GM12801 (cell line): ENCODE data around the gene DSC1.

Source experiments
- TF ChIP-seq, protein P1 (sequence below): IDR thresholded peaks from one replicate; pipeline ENCODE4 v1.5.1; 2011; ENCODE audit warnings: control low read depth; ENCODE audit not compliant: insufficient read length; ENCODE audit errors: extremely low read depth

Gene DSC1

DNA sequence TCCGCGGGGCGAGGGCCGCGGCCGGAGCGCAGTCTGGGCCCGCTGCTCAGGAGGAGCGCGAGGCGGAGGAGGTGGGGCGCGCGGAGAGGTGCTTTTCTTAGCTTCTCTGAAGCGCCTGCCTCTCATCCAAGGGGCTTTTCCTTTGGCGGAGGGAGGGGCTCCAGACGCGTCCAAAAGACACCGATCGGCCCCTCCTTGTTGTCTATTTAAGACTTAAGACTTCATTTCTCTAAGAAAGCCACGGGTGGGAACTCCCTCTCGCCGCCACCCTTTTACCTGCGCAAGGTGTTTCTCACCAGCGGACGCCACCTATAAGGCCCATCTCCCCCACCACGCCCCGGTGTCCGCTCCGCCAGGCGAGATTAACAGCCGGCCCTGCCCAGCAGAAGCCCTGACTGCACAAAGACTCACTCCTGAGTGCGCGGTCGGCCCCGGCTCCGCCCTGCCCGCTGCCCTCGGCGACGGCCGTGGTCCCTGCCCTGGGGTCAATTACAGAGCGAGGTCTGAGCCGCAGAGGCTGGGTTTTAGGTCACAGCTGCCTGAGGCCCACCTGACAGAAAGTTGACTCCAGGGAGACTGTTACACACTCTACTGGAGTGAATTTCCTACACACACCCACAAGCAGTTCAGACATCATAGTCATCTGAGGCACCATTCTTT is 60.5 kb downstream of the DSC1 start, which contains the start of gene DSC2:
DSC2 (minus strand) TSS at position 397 of the 660 bp plus-strand sequence. CDS start 450 bp downstream, outside the sequence.
- TF ChIP-seq, protein P1, sequence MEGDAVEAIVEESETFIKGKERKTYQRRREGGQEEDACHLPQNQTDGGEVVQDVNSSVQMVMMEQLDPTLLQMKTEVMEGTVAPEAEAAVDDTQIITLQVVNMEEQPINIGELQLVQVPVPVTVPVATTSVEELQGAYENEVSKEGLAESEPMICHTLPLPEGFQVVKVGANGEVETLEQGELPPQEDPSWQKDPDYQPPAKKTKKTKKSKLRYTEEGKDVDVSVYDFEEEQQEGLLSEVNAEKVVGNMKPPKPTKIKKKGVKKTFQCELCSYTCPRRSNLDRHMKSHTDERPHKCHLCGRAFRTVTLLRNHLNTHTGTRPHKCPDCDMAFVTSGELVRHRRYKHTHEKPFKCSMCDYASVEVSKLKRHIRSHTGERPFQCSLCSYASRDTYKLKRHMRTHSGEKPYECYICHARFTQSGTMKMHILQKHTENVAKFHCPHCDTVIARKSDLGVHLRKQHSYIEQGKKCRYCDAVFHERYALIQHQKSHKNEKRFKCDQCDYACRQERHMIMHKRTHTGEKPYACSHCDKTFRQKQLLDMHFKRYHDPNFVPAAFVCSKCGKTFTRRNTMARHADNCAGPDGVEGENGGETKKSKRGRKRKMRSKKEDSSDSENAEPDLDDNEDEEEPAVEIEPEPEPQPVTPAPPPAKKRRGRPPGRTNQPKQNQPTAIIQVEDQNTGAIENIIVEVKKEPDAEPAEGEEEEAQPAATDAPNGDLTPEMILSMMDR = no peak

DNA sequence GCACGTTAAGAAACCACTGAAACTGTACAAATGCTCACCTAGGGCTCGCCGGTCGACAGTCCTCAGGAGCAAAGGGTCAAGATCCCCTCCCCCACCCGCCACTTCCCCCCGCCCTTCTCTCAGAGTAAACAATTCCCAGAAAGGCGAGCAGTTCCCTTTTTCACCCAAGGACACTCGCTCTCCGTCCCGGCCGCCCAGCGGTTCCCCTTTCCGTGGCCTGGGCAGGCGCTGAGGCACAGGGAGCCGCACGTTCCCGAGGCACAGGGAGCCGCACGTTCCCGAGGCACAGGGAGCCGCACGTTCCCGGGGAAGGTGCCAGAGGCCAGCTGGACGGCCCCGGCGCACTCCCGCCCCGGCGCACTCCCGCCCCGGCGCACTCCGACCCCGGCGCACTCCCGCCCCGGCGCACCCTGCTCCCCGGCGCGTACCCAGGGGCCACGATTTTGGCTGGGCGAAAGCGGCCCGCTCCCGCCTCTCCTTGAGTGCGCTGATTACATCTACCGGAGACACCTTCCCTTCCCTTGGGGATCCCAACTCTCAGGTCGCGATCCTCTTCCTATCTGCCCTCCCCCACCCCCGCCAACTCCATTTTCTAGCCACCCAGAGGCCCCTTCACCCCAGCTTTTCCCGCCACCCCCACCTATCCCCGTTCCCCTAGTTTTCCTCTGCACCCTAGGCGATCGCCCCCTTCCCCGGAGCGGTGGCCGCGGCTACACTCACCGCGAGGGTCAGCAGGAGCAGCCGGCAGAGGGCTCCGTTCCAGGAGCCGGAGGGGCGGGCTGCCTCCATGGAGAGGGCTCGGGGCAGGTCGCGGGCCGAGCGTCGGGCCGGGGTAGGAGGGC is 61.3 kb downstream of the DSC1 start:
- TF ChIP-seq, protein P1 = no peak

DNA sequence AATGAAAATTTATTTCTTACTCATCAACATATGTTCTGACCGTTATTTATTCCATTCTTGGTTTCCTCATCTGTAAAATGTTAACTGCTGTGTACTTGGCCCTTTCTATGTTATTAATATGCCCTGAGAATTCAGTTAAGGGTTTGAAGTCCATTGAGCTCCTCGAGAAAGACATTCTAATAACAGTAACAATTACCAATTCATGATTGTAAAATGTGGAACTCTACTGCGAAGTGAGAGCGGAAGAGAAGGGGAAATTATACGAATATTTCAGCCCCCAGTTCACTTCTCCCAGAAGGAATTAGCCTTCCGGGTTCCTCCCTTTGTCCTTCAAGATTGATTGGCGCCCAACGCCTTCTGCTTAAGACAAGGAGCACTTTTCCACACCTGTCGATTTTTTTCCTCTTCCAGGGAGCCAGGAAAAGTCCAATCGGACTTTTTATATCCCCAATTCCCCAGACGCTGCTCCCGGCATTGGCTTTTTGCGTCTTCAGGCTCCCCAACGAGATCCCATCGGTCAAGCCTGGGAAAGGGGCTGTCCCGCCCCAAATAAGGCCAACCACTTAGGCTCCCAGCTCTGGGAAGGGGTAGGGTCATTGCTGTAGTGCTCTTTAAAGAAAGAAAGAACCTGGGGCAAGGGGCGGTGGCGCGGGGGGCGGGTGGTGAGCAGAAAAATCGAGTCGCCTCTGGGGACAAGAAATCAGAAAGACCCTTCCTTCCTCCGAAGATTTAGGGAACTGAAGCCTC is 62.0 kb downstream of the DSC1 start:
- TF ChIP-seq, protein P1 = no peak

DNA sequence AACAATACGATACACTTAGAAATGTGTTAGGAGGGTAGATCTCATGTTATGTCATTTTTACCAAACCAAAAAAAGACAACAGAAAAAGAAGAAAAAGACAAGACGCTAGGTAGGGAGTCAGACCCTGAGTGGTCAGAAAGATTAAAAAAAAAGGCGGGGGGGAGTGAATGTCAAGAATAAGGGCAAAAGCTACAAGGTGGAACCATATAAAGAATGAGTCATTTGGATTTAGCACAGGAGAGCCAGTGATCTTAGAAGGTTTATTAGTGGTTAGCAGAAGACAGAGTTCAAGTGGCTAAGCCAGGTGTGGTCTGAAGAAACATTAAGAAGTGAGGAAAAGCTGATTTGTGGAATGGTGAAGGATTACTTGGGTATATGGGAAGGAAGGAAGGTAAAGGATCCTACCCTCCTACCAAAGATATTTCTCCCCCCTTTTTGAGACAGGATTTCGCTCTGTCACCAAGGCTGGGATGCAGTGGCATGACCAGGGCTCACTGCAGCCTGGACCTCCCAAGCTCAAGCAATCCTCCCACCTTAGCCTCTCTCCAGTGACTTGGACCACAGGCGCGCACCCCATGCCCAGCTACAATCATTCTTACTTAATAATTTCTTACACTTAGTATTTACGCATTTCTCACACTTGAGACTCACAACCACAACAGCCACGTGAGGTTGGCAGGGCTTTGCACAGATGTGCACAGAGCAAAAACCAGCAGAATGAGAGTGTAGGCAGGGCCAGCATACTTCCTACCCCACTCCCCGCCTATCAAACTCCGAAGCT is 63.0 kb downstream of the DSC1 start:
- TF ChIP-seq, protein P1 = no peak

DNA sequence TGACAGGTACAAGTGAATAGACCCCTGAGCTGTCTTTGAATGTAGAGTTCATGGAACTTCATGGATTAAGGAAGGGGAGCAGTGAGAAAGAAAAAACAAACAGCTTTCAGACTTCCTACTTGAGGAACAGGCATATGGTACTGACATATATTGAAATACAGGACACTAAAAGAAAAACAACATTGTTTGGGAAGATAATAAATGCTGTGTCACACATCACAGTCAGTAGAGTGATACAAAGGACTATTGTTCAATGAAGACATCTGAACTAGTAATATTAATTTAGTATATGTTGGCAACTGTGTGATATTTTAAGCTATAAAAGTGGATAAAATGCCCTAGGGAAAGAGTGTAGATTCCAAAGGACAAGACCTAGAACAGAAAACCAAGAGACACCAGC is 63.8 kb downstream of the DSC1 start:
- TF ChIP-seq, protein P1 = no peak

DNA sequence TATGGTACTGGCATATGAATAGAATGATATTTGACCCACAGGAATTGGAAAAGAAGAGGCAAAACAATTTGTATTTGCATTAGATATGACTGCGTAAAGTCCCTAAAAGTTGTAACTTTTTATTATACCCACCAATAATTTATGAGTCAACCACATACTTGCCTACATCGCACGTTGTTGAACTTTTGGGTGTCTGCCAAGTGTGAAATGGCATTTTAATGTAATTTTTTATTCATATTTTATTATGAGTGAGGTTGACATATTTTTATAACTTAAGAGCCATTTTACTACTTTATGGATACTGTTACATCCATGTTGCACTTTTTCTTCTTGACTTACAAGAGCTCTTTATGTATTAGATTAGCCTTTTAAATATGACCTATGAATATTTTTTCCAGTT is 65.0 kb downstream of the DSC1 start:
- TF ChIP-seq, protein P1 = no peak
